Brain microvascular endothelial cell (primary cell): ENCODE measurements around the gene COL4A1.

ENCODE experiments used
- DNase-seq: peaks from one replicate; pipeline ENCODE4 v3.0.0-alpha.2; 2020
- H3K27ac ChIP-seq: fragments of 250-450 bp; sonication (Bioruptor Pico); 2 replicates; pipeline ENCODE4 v1.5.1; 2020; ENCODE audit warnings: mild to moderate bottlenecking, moderate library complexity
- H3K27me3 ChIP-seq: fragments of 250-450 bp; sonication (Bioruptor Pico); replicated peaks from 2 replicates; pipeline ENCODE4 v1.5.1; 2020; ENCODE audit warnings: mild to moderate bottlenecking
- H3K36me3 ChIP-seq: fragments of 250-450 bp; sonication (Bioruptor Pico); replicated peaks from 2 replicates; pipeline ENCODE4 v1.5.1; 2020; ENCODE audit warnings: mild to moderate bottlenecking
- H3K4me3 ChIP-seq: 2 replicates; pipeline ENCODE4 v1.5.1; 2011; ENCODE audit warnings: low read depth, mild to moderate bottlenecking, control low read depth, low read length, moderate library complexity
- in situ Hi-C: cut with HindIII; loops from 2 replicates; pipeline ENCODE4 v1.10.0; 2017; ENCODE audit warnings: low sequenced_read_pairs, low pct_ligation_motif_present
- TF ChIP-seq, protein P1 (sequence below): IDR thresholded peaks from 2 replicates; pipeline ENCODE4 v1.5.1; 2011; ENCODE audit warnings: low read depth, mild to moderate bottlenecking, moderate library complexity, low read length, control low read depth, inconsistent platforms; ENCODE audit errors: missing control alignments

The COL4A1 gene

DNA sequence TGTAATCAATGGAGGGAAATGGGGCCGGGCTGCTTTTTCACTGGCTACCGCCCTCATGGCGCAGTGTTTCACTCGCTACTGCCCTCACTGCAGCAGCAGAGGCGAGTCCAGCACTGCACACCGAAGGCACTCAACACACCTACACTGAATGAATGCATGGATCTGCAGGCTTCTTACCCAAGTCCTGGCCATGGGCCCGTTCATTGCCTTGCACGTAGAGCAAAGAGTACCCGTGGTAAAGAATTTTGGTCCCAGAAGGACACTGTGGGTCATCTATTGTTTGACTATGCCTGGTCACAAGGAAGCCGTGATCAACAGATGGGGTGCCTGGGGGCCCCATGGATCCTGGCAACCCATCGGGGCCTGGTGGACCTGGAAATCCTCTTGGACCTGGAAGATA is 144.9 kb downstream of the COL4A1 start:
- in situ Hi-C loops, result no loop called here
- TF ChIP-seq, protein P1, sequence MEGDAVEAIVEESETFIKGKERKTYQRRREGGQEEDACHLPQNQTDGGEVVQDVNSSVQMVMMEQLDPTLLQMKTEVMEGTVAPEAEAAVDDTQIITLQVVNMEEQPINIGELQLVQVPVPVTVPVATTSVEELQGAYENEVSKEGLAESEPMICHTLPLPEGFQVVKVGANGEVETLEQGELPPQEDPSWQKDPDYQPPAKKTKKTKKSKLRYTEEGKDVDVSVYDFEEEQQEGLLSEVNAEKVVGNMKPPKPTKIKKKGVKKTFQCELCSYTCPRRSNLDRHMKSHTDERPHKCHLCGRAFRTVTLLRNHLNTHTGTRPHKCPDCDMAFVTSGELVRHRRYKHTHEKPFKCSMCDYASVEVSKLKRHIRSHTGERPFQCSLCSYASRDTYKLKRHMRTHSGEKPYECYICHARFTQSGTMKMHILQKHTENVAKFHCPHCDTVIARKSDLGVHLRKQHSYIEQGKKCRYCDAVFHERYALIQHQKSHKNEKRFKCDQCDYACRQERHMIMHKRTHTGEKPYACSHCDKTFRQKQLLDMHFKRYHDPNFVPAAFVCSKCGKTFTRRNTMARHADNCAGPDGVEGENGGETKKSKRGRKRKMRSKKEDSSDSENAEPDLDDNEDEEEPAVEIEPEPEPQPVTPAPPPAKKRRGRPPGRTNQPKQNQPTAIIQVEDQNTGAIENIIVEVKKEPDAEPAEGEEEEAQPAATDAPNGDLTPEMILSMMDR, result no peak
- Histone ChIP-seq H3K36me3 (peaks cover 95% of the 10 kb centered on the region), H3K4me3 (no peak overlapping the region), H3K27ac (no peak overlapping the region), H3K27me3 (no peaks in the 10 kb centered on the region)
- no peak for DNase-seq

DNA sequence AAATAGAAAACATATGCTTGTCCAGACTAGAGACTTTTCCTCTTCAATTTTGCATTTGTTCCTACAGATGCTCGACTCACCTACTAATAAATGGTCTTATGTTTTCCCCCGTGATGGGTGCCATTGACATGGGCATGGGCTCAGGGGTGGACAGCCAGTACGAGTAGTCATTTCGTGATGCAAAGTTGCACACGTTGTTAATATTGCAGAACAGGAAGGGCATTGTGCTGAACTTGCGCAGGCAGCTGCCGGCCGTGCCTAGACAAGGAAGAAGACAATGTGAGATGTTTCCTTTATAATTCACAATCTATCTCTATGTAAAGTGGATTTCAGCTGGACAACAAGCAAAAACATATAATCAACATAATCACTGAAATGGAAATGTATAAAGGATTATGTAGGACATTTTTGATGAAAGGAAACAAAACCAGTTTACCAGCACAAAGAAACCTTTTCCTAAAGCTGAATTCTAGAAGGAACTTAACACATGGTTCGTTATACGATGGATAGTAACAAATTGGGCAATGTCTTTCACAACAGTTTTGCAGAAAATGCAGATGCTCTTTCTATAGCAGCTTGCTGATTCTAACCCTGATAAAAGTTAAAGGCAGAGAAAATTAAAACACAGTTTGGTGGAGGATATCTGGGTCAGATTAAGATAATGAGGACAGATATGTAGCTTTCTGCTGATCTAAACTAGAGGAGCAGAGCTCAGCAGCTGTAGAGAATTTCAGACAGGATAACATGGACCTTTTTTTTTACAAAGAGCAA is 145.7 kb downstream of the COL4A1 start:
- H3K36me3 ChIP-seq, result peaks cover 93% of the 10 kb centered on the region
- TF ChIP-seq, protein P1, result no peak
- in situ Hi-C loops, result no loop called here
- H3K27ac ChIP-seq, result no peak overlapping the region
- no peaks in the 10 kb centered on the region for H3K27me3 ChIP-seq
- H3K4me3 ChIP-seq, result no peak overlapping the region
- DNase-seq, result no peak

DNA sequence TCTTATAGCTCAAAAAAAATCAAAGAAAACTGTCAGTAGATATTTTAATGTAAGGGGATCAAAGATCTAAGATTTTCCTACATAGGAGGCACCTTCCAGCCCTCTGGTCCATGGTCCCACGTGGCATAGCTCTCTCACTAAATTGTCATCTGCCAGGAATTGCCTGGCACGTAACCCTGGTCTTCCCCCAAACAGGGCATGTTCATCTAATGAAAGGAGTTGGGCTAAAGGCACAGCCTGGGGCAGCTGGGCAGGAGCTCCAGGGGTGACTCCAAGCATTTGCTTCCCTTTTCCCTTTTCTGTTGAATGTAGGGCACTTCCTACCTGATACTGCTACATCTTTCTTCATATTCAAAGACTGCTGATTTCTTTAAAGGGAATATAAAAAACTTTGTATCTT is 148.7 kb downstream of the COL4A1 start:
- no peak for DNase-seq
- no peak overlapping the region for H3K4me3 ChIP-seq
- no peak overlapping the region for H3K27ac ChIP-seq
- H3K27me3 ChIP-seq, result no peaks in the 10 kb centered on the region
- in situ Hi-C loops, result no loop called here
- TF ChIP-seq, protein P1, result no peak
- H3K36me3 ChIP-seq, result peaks cover 93% of the 10 kb centered on the region

DNA sequence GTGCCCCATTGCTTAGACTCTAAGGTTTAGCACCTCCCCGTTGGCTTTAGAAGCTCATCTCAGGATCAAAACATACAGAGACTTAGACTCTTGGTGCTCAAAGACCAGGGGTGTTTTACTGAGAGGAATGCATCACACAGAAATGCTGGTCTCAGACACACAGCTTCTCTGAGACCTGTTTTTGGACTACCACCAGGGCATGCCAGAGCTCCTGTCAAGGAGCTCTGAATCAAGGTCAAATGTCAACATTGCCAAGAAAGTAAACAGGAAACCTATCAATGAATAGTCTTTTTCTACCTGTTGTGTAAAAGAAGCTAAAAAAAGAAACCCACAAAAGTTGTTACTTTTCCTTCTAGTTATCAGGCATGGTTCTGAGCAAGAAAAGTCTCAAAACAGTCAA is 149.2 kb downstream of the COL4A1 start:
- Histone ChIP-seq H3K27me3 (no peaks in the 10 kb centered on the region), H3K4me3 (no peak overlapping the region), H3K36me3 (peaks cover 93% of the 10 kb centered on the region), H3K27ac (no peak overlapping the region)
- in situ Hi-C loops, result no loop called here
- no peak for DNase-seq
- TF ChIP-seq, protein P1, result no peak

DNA sequence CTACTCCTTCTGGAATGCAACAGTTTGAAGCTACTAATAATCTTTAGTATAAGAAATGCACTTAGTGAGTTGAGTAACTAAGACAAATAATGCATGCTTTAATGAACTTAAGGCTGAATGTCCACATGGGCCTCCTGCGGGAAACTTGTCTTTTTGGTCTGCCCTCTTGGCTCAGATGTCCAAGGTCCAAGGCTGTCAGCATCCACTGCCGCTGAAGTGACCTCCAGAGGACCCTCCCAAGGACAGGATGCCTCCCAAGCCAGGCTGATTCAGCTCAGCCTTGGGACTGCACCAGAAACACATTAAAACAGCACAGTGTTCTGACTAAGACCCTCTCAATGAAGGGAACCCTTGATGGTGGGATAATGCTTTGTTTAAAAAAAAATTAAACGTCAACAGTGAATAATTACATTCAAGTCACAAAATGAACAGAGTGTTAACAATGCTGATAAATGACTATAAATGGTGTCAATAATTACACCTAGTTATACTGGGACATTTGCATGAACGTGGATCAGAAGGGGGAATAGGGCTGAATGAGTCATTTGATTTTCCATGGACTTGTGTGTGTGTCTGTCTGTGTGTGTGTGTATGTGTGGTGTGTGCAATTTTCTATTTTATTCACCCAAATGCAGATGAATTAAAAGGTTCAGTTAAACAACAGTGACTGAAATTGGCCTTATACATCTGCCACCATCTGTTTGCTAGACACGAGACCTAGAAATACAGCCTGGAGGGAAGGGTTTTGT is 150.5 kb downstream of the COL4A1 start:
- Histone ChIP-seq H3K27me3 (no peaks in the 10 kb centered on the region), H3K27ac (no peak overlapping the region), H3K36me3 (peaks cover 93% of the 10 kb centered on the region), H3K4me3 (no peak overlapping the region)
- in situ Hi-C loops, result no loop called here
- no peak for DNase-seq
- TF ChIP-seq, protein P1, result no peak
